ENCODE results near the gene CDK18. TPM values are rescaled to one million over a fixed set of nuclear protein-coding genes. Genes with fewer than 3 reads are reported as not detected.

CDK18 gene
- total and polyA plus RNA-seq, 10 of the 15 experiments (the other 5 are each of a cell fraction or from before 2014, with no cell fraction given): 0.13 to 4.4 (median 0.52) TPM; not detected in 2

- TF ChIP-seq CHD1 (IDR thresholded peaks at IDR 0.05; ENCODE audit: low read depth, low read length) (no peak), BMI1 (IDR thresholded peaks at IDR 0.05; ENCODE audit: borderline replicate concordance) (no peak), SKIL (IDR thresholded peaks at IDR 0.05; ENCODE audit: low read depth, poor library complexity, severe bottlenecking) (no peak), RELA (IDR thresholded peaks at IDR 0.05; ENCODE audit: borderline replicate concordance, partially characterized antibody) (no peak), BCLAF1 (IDR thresholded peaks at IDR 0.05) (no peak), PAX5 (IDR thresholded peaks at IDR 0.05; ENCODE audit: borderline replicate concordance, low read depth, low read length) (no peak), ZNF207 (IDR thresholded peaks at IDR 0.05; ENCODE audit: borderline replicate concordance) (no peak), NFXL1 (IDR thresholded peaks at IDR 0.05; ENCODE audit: borderline replicate concordance) (no peak), SUZ12 (IDR thresholded peaks at IDR 0.05; ENCODE audit: unreplicated experiment) (no peak), NFYB (IDR thresholded peaks at IDR 0.05; ENCODE audit: insufficient read depth, low read depth, low read length) (no peak), KLF5 (IDR thresholded peaks at IDR 0.05; ENCODE audit: partially characterized antibody) (no peak)
- Histone ChIP-seq H3K4me3 (no peak overlapping the region), H3K27me3 (replicated peaks in 1 of 2; ENCODE audit: control insufficient read depth in 2 of 2, insufficient read depth in 2 of 2, low read length in 1 of 2) (peaks cover 2 to 3% of the 10 kb centered on the region in 2 experiments; a peak in 2 of 4 replicates), H3K79me2 (ENCODE audit: control insufficient read depth, insufficient read depth, low read length) (no peaks in the 10 kb centered on the region), H3K9ac (ENCODE audit: control insufficient read depth, insufficient read depth, low read length) (no peak overlapping the region), H3K9me3 (replicated peaks; ENCODE audit: control insufficient read depth, insufficient read depth, low read length) (no peaks in the 10 kb centered on the region), H3K4me1 (ENCODE audit: control insufficient read depth, insufficient read depth, low read length) (no peaks in the 10 kb centered on the region), H4K20me1 (ENCODE audit: control insufficient read depth, insufficient read depth) (no peaks in the 10 kb centered on the region), H3K4me2 (ENCODE audit: control insufficient read depth, insufficient read depth) (no peak overlapping the region), H2AFZ (ENCODE audit: control insufficient read depth, low read depth, low read length) (no peak overlapping the region), H3K27ac (ENCODE audit: control insufficient read depth, insufficient read depth) (no peak overlapping the region), H3K36me3 (ENCODE audit: control insufficient read depth in 2 of 2, insufficient read depth in 2 of 2, low read length in 1 of 2) (no peaks in the 10 kb centered on the region)
- in situ Hi-C loops (cut with MboI) (no loop called here), intact Hi-C loops (cut with micrococcal nuclease; ENCODE audit: unreplicated experiment) (no loop called here)
- BruUV-seq (replicated peaks): no TSS peak
- 9% methylated on average over 12 of the region's 12 CpGs for WGBS (ENCODE audit: insufficient coverage, insufficient replicate concordance, low lambda C conversion rate, missing lambda C conversion rate)
- ChIA-PET POLR2A (no interaction called here), CTCF (interaction anchor here (0.8 to 7.7 kb wide), 5 partner anchors 9 to 125 kb away, joined by 3 to 50 read pairs (median 4); partner anchors contain the start of gene ELK4), RAD21 (ENCODE audit: unreplicated experiment) (interaction anchor here (1.9 kb wide), 1 partner anchor 125 kb away, joined by 5 read pairs; no protein-coding TSS in a partner anchor), SMC1A (ENCODE audit: uncharacterized antibody, unreplicated experiment) (no interaction called here)
- DNase-seq (ENCODE audit: low read depth, low spot score): no peak
- ATAC-seq: no peak
- no peak for FAIRE-seq
These were observed 28.7 kb downstream of the CDK18 start for GRCh38 chr1:205532996-205533735.

All from GM12878 (cell line).